SK-N-SH (cell line): ENCODE data around the gene SOCS7.

Source experiments
- CTCF ChIP-seq: fragments of 200-600 bp; sonication (generic); IDR thresholded peaks from 2 replicates; pipeline ENCODE4 v1.6.1; 2017; ENCODE audit warnings: antibody characterized with exemption, mild to moderate bottlenecking, moderate library complexity
- FOXM1 ChIP-seq: IDR thresholded peaks from 2 replicates; pipeline ENCODE4 v1.4.0; 2012; ENCODE audit warnings: low read depth, mild to moderate bottlenecking

- TF ChIP-seq CTCF = no peak
- no peak for TF ChIP-seq FOXM1
Measured at GRCh38 chr17:38341035-38341721, 10.5 kb upstream of the SOCS7 start.
